GM23248 (cell line): ENCODE results near the gene KDM4B. TPM values are rescaled to one million over a fixed set of nuclear protein-coding genes. Genes with fewer than 3 reads are reported as not detected.

Experiments used
- DNase-seq: peaks from one replicate; pipeline ENCODE4 v3.0.0-alpha.2; 2015
- H2AFZ ChIP-seq: fragments of 200-600 bp; sonication (generic); 2 replicates; pipeline ENCODE4 v1.6.1; 2016; ENCODE audit warnings: antibody characterized with exemption
- H3F3A ChIP-seq: fragments of 200-600 bp; sonication (generic); 2 replicates; pipeline ENCODE4 v1.6.1; 2016; ENCODE audit warnings: mild to moderate bottlenecking, antibody characterized with exemption, mixed run types; ENCODE audit not compliant: insufficient read depth
- H3K27ac ChIP-seq: fragments of 200-600 bp; sonication (generic); 2 replicates; pipeline ENCODE4 v1.5.1; 2016; ENCODE audit warnings: mild to moderate bottlenecking
- H3K27me3 ChIP-seq: fragments of 200-600 bp; sonication (generic); replicated peaks from 2 replicates; pipeline ENCODE4 v1.6.1; 2016; ENCODE audit warnings: mild to moderate bottlenecking; ENCODE audit not compliant: insufficient read depth
- H3K36me3 ChIP-seq: fragments of 200-600 bp; sonication (generic); 2 replicates; pipeline ENCODE4 v1.6.1; 2016; ENCODE audit warnings: low read depth, mild to moderate bottlenecking
- H3K4me1 ChIP-seq: fragments of 200-600 bp; sonication (generic); 2 replicates; pipeline ENCODE4 v1.6.1; 2016; ENCODE audit warnings: mild to moderate bottlenecking; ENCODE audit not compliant: insufficient read depth
- H3K4me2 ChIP-seq: fragments of 200-600 bp; sonication (generic); one replicate; pipeline ENCODE4 v1.6.1; 2016; ENCODE audit warnings: mild to moderate bottlenecking; ENCODE audit not compliant: unreplicated experiment
- H3K4me3 ChIP-seq: fragments of 200-600 bp; sonication (generic); 2 replicates; pipeline ENCODE4 v1.5.1; 2016; ENCODE audit warnings: mild to moderate bottlenecking
- H3K79me2 ChIP-seq: fragments of 200-600 bp; sonication (generic); 2 replicates; pipeline ENCODE4 v1.6.1; 2016; ENCODE audit warnings: mild to moderate bottlenecking; ENCODE audit not compliant: insufficient read depth
- H3K9ac ChIP-seq: fragments of 200-600 bp; sonication (generic); 2 replicates; pipeline ENCODE4 v1.6.1; 2016; ENCODE audit warnings: mild to moderate bottlenecking
- H3K9me2 ChIP-seq: fragments of 200-600 bp; sonication (generic); 2 replicates; pipeline ENCODE4 v1.6.1; 2016; ENCODE audit warnings: mixed run types, mild to moderate bottlenecking, moderate library complexity; ENCODE audit not compliant: insufficient read depth
- H3K9me3 ChIP-seq: fragments of 200-600 bp; sonication (generic); one replicate; pipeline ENCODE4 v1.6.1; 2017; ENCODE audit warnings: low read depth
- H4K20me1 ChIP-seq: fragments of 200-600 bp; sonication (generic); 2 replicates; pipeline ENCODE4 v1.6.0; 2016; ENCODE audit not compliant: insufficient read depth
- EZH2 ChIP-seq: fragments of 200-600 bp; sonication (generic); IDR thresholded peaks from 2 replicates; pipeline ENCODE4 v1.6.1; 2018; ENCODE audit warnings: antibody characterized with exemption, mild to moderate bottlenecking; ENCODE audit not compliant: insufficient read depth, poor library complexity, severe bottlenecking
- EZH2phosphoT487 ChIP-seq: fragments of 200-600 bp; sonication (generic); IDR thresholded peaks from 2 replicates; pipeline ENCODE4 v1.6.1; 2018; ENCODE audit warnings: antibody characterized with exemption, moderate library complexity, mild to moderate bottlenecking, low read depth; ENCODE audit not compliant: insufficient read depth
- WGBS, 2 experiments: methylation state at CpG; one replicate each; pipeline ENCODE4 v1.1.6; 2015 to 2017; ENCODE audit warnings: low lambda C conversion rate in 2 of 2, low coverage in 1 of 2; ENCODE audit errors: missing lambda C conversion rate in 2 of 2; 5-methylcytosine and 5-hydroxymethylcytosine counted together
- in situ Hi-C: fragments of 300-500 bp; cut with MboI; formaldehyde crosslinking; loops from 2 replicates; pipeline ENCODE4 v1.15.0; 2020
- polyA plus RNA-seq: library from polyadenylated mRNA; unstranded; fragments of >200 nt; fragmentation: Nextera tagmentation; extraction: Ambion mirVana; gene quantifications from 2 replicates; pipeline ENCODE4 v1.2.1, GENCODE V29; 2016
- total RNA-seq: library from RNA; depleted of rRNA; stranded (reverse); fragments of >200 nt; shearing (Covaris generic); gene quantifications from 2 replicates; pipeline ENCODE4 v1.2.3, GENCODE V29; 2014

KDM4B gene
- total and polyA plus RNA-seq, 2 experiments from 2014 or later: 14.8 to 28.7 TPM

GRCh38 chr19:5127717-5128116, 158.8 kb downstream of the KDM4B start:
- 46 to 50% methylated on average over 11 to 12 of the region's 12 CpGs for WGBS, 2 experiments
- H3K9me2 ChIP-seq: no peaks in the 10 kb centered on the region
- in situ Hi-C loops: no loop called here
- no peaks in the 10 kb centered on the region for H3F3A ChIP-seq
- peak overlapping the region; percentile 69 for H3K9ac ChIP-seq
- no peaks in the 10 kb centered on the region for H3K9me3 ChIP-seq
- no peak overlapping the region for H3K4me3 ChIP-seq
- no peaks in the 10 kb centered on the region for H3K36me3 ChIP-seq
- no peak for DNase-seq
- TF ChIP-seq EZH2phosphoT487: no peak
- no peak for TF ChIP-seq EZH2
- peaks cover 5% of the 10 kb centered on the region for H3K4me1 ChIP-seq
- H4K20me1 ChIP-seq: no peaks in the 10 kb centered on the region
- peak overlapping the region; percentile 47; the same call in 1 of the 2 replicates for H3K27ac ChIP-seq
- no peak overlapping the region for H3K4me2 ChIP-seq
- H3K27me3 ChIP-seq: no peaks in the 10 kb centered on the region
- no peak overlapping the region for H2AFZ ChIP-seq
- H3K79me2 ChIP-seq: no peaks in the 10 kb centered on the region

- TF ChIP-seq EZH2phosphoT487 (no peak), EZH2 (no peak)
- in situ Hi-C loops: no loop called here
- Histone ChIP-seq H2AFZ (no peak overlapping the region), H3K79me2 (no peaks in the 10 kb centered on the region), H3K9me2 (no peaks in the 10 kb centered on the region), H3K27ac (peak overlapping the region; percentile 47), H3K4me1 (peaks cover 5% of the 10 kb centered on the region), H3K9me3 (no peaks in the 10 kb centered on the region), H3K9ac (peak overlapping the region; percentile 69), H4K20me1 (no peaks in the 10 kb centered on the region), H3K36me3 (no peaks in the 10 kb centered on the region), H3K4me3 (no peak overlapping the region), H3K4me2 (no peak overlapping the region), H3F3A (no peaks in the 10 kb centered on the region), H3K27me3 (no peaks in the 10 kb centered on the region)
- 17 to 25% methylated on average over 23 to 25 of the region's 25 CpGs for WGBS, 2 experiments
- DNase-seq: peak; percentile 83
Measured at GRCh38 chr19:5128251-5128935, 159.5 kb downstream of the KDM4B start.

GRCh38 chr19:5128936-5129389, 160.1 kb downstream of the KDM4B start:
- H2AFZ ChIP-seq: no peak overlapping the region
- WGBS, 2 experiments: 18 to 46% methylated on average over 1 to 9 of the region's 9 CpGs

GRCh38 chr19:5129691-5130090, 160.8 kb downstream of the KDM4B start:
- Histone ChIP-seq H3K4me3 (no peak overlapping the region), H3F3A (no peaks in the 10 kb centered on the region), H4K20me1 (no peaks in the 10 kb centered on the region), H3K9me2 (no peaks in the 10 kb centered on the region), H3K4me2 (no peak overlapping the region), H3K27ac (no peak overlapping the region), H3K27me3 (no peaks in the 10 kb centered on the region), H3K9me3 (no peaks in the 10 kb centered on the region), H3K9ac (no peak overlapping the region), H3K4me1 (peaks cover 5% of the 10 kb centered on the region), H3K79me2 (no peaks in the 10 kb centered on the region), H3K36me3 (no peaks in the 10 kb centered on the region), H2AFZ (no peak overlapping the region)
- in situ Hi-C loops: no loop called here
- TF ChIP-seq EZH2phosphoT487 (no peak), EZH2 (no peak)
- 83 to 89% methylated on average over 8 to 13 of the region's 13 CpGs for WGBS, 2 experiments
- DNase-seq: no peak

More at GRCh38 chr19:5128936-5129389, 160.1 kb downstream of the KDM4B start:
- Histone ChIP-seq H3K4me2 (no peak overlapping the region), H3K4me3 (no peak overlapping the region), H3K27me3 (no peaks in the 10 kb centered on the region), H3K79me2 (no peaks in the 10 kb centered on the region), H3K36me3 (no peaks in the 10 kb centered on the region), H3K27ac (0 out of 2 replicates have a peak overlapping the region, but pooled peaks have one; percentile 19), H4K20me1 (no peaks in the 10 kb centered on the region), H3K9ac (no peak overlapping the region; the same call in 1 of the 2 replicates), H3F3A (no peaks in the 10 kb centered on the region), H3K4me1 (peaks cover 5% of the 10 kb centered on the region), H3K9me2 (no peaks in the 10 kb centered on the region), H3K9me3 (no peaks in the 10 kb centered on the region)
- in situ Hi-C loops: no loop called here
- TF ChIP-seq EZH2phosphoT487 (no peak), EZH2 (no peak)
- peak; percentile 37 for DNase-seq
